GM23248 (cell line): ENCODE results near the gene FAM174C. TPM values are rescaled to one million over a fixed set of nuclear protein-coding genes. Genes with fewer than 3 reads are reported as not detected.
A peak's percentile ranks its signal among the peaks of the same experiment; 100 is the strongest.

ENCODE experiments used
- DNase-seq: peaks from one replicate; pipeline ENCODE4 v3.0.0-alpha.2; 2015
- H2AFZ ChIP-seq: fragments of 200-600 bp; sonication (generic); 2 replicates; pipeline ENCODE4 v1.6.1; 2016; ENCODE audit warnings: antibody characterized with exemption
- H3F3A ChIP-seq: fragments of 200-600 bp; sonication (generic); 2 replicates; pipeline ENCODE4 v1.6.1; 2016; ENCODE audit warnings: mild to moderate bottlenecking, antibody characterized with exemption, mixed run types; ENCODE audit not compliant: insufficient read depth
- H3K27ac ChIP-seq: fragments of 200-600 bp; sonication (generic); 2 replicates; pipeline ENCODE4 v1.5.1; 2016; ENCODE audit warnings: mild to moderate bottlenecking
- H3K27me3 ChIP-seq: fragments of 200-600 bp; sonication (generic); replicated peaks from 2 replicates; pipeline ENCODE4 v1.6.1; 2016; ENCODE audit warnings: mild to moderate bottlenecking; ENCODE audit not compliant: insufficient read depth
- H3K36me3 ChIP-seq: fragments of 200-600 bp; sonication (generic); 2 replicates; pipeline ENCODE4 v1.6.1; 2016; ENCODE audit warnings: low read depth, mild to moderate bottlenecking
- H3K4me1 ChIP-seq: fragments of 200-600 bp; sonication (generic); 2 replicates; pipeline ENCODE4 v1.6.1; 2016; ENCODE audit warnings: mild to moderate bottlenecking; ENCODE audit not compliant: insufficient read depth
- H3K4me2 ChIP-seq: fragments of 200-600 bp; sonication (generic); one replicate; pipeline ENCODE4 v1.6.1; 2016; ENCODE audit warnings: mild to moderate bottlenecking; ENCODE audit not compliant: unreplicated experiment
- H3K4me3 ChIP-seq: fragments of 200-600 bp; sonication (generic); 2 replicates; pipeline ENCODE4 v1.5.1; 2016; ENCODE audit warnings: mild to moderate bottlenecking
- H3K79me2 ChIP-seq: fragments of 200-600 bp; sonication (generic); 2 replicates; pipeline ENCODE4 v1.6.1; 2016; ENCODE audit warnings: mild to moderate bottlenecking; ENCODE audit not compliant: insufficient read depth
- H3K9ac ChIP-seq: fragments of 200-600 bp; sonication (generic); 2 replicates; pipeline ENCODE4 v1.6.1; 2016; ENCODE audit warnings: mild to moderate bottlenecking
- H3K9me2 ChIP-seq: fragments of 200-600 bp; sonication (generic); 2 replicates; pipeline ENCODE4 v1.6.1; 2016; ENCODE audit warnings: mixed run types, mild to moderate bottlenecking, moderate library complexity; ENCODE audit not compliant: insufficient read depth
- H3K9me3 ChIP-seq: fragments of 200-600 bp; sonication (generic); one replicate; pipeline ENCODE4 v1.6.1; 2017; ENCODE audit warnings: low read depth
- H4K20me1 ChIP-seq: fragments of 200-600 bp; sonication (generic); 2 replicates; pipeline ENCODE4 v1.6.0; 2016; ENCODE audit not compliant: insufficient read depth
- EZH2 ChIP-seq: fragments of 200-600 bp; sonication (generic); IDR thresholded peaks from 2 replicates; pipeline ENCODE4 v1.6.1; 2018; ENCODE audit warnings: antibody characterized with exemption, mild to moderate bottlenecking; ENCODE audit not compliant: insufficient read depth, poor library complexity, severe bottlenecking
- EZH2phosphoT487 ChIP-seq: fragments of 200-600 bp; sonication (generic); IDR thresholded peaks from 2 replicates; pipeline ENCODE4 v1.6.1; 2018; ENCODE audit warnings: antibody characterized with exemption, moderate library complexity, mild to moderate bottlenecking, low read depth; ENCODE audit not compliant: insufficient read depth
- WGBS, 2 experiments: methylation state at CpG; one replicate each; pipeline ENCODE4 v1.1.6; 2015 to 2017; ENCODE audit warnings: low lambda C conversion rate in 2 of 2, low coverage in 1 of 2; ENCODE audit errors: missing lambda C conversion rate in 2 of 2; 5-methylcytosine and 5-hydroxymethylcytosine counted together
- in situ Hi-C: fragments of 300-500 bp; cut with MboI; formaldehyde crosslinking; loops from 2 replicates; pipeline ENCODE4 v1.15.0; 2020
- polyA plus RNA-seq: library from polyadenylated mRNA; unstranded; fragments of >200 nt; fragmentation: Nextera tagmentation; extraction: Ambion mirVana; gene quantifications from 2 replicates; pipeline ENCODE4 v1.2.1, GENCODE V29; 2016
- total RNA-seq: library from RNA; depleted of rRNA; stranded (reverse); fragments of >200 nt; shearing (Covaris generic); gene quantifications from 2 replicates; pipeline ENCODE4 v1.2.3, GENCODE V29; 2014

The FAM174C gene
- total and polyA plus RNA-seq, 2 experiments from 2014 or later = 81.6 to 84.5 TPM

DNA sequence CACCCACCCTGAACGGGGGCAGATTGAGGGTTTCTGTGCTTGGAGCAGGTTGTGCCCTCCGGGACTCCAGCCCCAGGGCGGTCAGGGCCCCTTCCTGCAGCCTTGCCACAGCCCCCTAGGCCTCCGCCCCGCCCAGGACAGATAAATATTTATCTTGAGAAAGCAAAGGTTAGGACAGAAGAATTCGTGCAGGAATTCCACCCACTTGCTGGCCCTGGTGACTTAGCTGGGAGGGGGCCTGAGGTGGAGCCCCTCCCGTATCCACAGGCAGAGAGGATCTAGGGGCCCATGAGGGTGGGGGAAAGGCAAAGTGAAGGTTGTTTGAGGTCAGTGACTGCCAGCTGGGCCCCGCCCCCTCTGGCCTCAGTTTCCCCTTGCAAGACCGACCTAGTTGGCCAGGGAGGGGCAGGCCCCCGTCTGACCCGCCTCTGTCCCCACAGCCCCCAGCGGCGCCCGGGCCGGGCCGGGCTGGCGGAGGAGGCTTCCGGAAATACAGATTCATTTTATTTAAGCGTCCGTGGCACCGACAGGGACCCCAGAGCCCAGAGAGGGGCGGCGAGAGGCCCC lies 21.7 kb upstream of the FAM174C start:
- H3F3A ChIP-seq = peaks cover 33% of the 10 kb centered on the region
- peaks cover 43% of the 10 kb centered on the region for H3K36me3 ChIP-seq
- peaks cover 29% of the 10 kb centered on the region for H3K4me1 ChIP-seq
- no peaks in the 10 kb centered on the region for H3K9me3 ChIP-seq
- H3K4me3 ChIP-seq = peak overlapping the region; percentile 85
- WGBS, 2 experiments = 39% methylated on average over 15 to 23 of the region's 23 CpGs
- H2AFZ ChIP-seq = no peak overlapping the region
- TF ChIP-seq EZH2 (no peak), EZH2phosphoT487 (no peak)
- peak overlapping the region; percentile 99 for H3K9ac ChIP-seq
- H3K27ac ChIP-seq = peak overlapping the region; percentile 98
- H3K27me3 ChIP-seq = no peaks in the 10 kb centered on the region
- peak overlapping the region; percentile 87 for H3K4me2 ChIP-seq
- in situ Hi-C loops = no loop called here
- H3K79me2 ChIP-seq = peaks cover 72% of the 10 kb centered on the region
- DNase-seq = peak; percentile 85
- H3K9me2 ChIP-seq = no peaks in the 10 kb centered on the region
- no peaks in the 10 kb centered on the region for H4K20me1 ChIP-seq

DNA sequence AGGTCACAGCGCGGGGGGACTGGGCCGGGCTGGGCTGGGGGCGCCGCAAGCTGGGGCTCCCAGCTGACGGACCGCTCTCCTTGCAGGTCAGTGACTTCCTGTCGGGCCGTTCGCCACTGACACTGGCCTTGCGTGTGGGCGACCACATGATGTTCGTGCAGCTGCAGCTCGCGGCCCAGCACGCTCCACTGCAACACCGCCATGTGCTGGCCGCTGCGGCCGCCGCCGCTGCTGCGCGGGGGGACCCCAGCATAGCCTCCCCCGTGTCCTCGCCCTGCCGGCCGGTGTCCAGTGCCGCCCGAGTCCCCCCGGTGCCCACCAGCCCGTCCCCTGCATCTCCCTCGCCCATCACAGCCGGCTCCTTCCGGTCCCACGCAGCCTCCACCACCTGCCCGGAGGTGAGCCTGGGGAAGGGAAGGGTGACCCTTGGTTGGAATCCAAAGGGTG lies 21.2 kb upstream of the FAM174C start:
- Histone ChIP-seq H2AFZ (no peak overlapping the region), H3K27ac (peak overlapping the region; percentile 98), H3K9ac (peak overlapping the region; percentile 99), H3K36me3 (peaks cover 43% of the 10 kb centered on the region), H3F3A (peaks cover 38% of the 10 kb centered on the region), H3K79me2 (peaks cover 72% of the 10 kb centered on the region), H3K4me3 (peak overlapping the region; percentile 85), H3K4me1 (peaks cover 29% of the 10 kb centered on the region), H3K4me2 (peak overlapping the region; percentile 87), H3K9me2 (no peaks in the 10 kb centered on the region), H3K9me3 (no peaks in the 10 kb centered on the region), H3K27me3 (no peaks in the 10 kb centered on the region), H4K20me1 (no peaks in the 10 kb centered on the region)
- peak; percentile 43 for DNase-seq
- TF ChIP-seq EZH2 (no peak), EZH2phosphoT487 (no peak)
- in situ Hi-C loops = no loop called here
- WGBS, 2 experiments = 90% methylated on average over 37 of the region's 37 CpGs; no CpG with 5 or more reads in 1 of the 2 experiments

DNA sequence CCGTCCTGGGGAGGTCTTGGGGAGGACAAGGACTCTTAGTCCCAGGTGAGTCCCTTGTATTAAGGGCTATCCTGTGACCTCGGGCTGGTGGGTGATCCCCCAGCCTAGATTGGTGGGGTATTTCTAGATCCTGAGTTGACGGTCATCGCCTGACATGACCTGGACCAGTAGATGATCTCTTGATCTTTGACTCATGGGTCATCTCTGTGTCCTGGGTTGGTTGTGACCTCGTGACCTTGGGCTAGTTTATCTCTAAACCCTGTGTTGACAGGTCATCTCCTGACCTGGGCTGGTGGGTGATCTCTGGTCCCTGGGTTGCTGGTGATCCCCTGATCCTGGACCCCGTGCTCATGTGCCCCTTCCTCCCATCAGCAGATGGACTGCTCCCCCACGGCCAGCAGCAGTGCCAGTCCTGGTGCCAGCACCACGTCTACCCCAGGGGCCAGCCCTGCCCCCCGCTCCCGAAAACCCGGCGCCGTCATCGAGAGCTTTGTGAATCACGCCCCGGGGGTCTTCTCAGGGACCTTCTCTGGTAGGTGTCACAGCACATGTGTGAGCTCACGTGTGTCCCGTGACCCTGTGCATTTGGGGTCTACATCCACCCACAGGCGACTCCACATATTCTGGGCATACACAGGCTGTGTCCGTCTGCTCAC lies 20.7 kb upstream of the FAM174C start:
- H3K9ac ChIP-seq = peak overlapping the region; percentile 99
- peaks cover 42% of the 10 kb centered on the region for H3F3A ChIP-seq
- peak overlapping the region; percentile 98 for H3K27ac ChIP-seq
- DNase-seq = peak; percentile 13
- H3K27me3 ChIP-seq = no peaks in the 10 kb centered on the region
- H3K9me3 ChIP-seq = no peaks in the 10 kb centered on the region
- no peak overlapping the region for H2AFZ ChIP-seq
- H3K36me3 ChIP-seq = peaks cover 43% of the 10 kb centered on the region
- WGBS, 2 experiments = 86 to 88% methylated on average over 20 of the region's 20 CpGs
- peaks cover 72% of the 10 kb centered on the region for H3K79me2 ChIP-seq
- H3K4me3 ChIP-seq = no peak overlapping the region
- peaks cover 32% of the 10 kb centered on the region for H3K4me1 ChIP-seq
- in situ Hi-C loops = no loop called here
- TF ChIP-seq EZH2 = no peak
- TF ChIP-seq EZH2phosphoT487 = no peak
- no peaks in the 10 kb centered on the region for H4K20me1 ChIP-seq
- H3K9me2 ChIP-seq = no peaks in the 10 kb centered on the region
- H3K4me2 ChIP-seq = no peak overlapping the region

DNA sequence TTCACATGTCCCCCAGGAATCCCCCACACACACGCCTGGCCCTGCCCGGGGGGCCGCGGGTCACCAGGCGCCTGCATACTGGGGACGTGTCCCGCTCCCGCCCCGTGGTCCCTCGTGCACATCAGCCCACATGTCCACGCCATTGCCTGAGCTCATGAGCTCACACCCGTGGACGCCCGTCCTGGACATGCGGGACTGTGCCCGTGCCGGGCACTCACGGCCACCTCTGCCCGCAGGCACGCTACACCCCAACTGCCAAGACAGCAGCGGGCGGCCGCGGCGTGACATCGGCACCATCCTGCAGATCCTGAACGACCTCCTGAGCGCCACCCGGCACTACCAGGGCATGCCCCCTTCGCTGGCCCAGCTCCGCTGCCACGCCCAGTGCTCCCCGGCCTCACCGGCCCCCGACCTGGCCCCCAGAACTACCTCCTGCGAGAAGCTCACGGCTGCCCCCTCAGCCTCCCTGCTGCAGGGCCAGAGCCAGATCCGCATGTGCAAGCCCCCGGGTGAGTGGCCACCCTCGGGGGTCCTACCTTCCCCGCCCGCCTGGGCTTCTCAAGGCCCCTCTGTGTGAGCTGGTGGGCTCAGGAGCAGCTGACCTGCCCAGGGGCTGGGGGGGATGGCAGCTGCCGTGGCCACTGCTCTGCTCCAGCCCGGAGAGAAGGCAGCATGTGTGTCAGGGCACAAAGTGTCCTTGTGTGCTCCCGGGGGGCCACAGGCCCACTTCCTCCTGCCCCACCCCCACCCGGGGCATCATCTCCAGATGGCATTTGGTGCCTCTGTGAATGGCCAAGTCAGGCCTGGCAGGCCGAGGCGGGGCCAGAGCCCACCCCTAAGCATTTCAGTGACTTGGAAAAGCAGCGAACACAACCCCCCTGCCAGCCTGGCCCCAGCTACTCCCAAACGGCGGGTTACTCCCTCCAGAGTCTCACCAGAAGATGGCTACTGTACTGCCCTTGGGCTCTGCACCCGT lies 19.9 kb upstream of the FAM174C start:
- H3K9ac ChIP-seq = peak overlapping the region; percentile 99
- peak; percentile 31 for DNase-seq
- no peaks in the 10 kb centered on the region for H3K9me3 ChIP-seq
- no peak overlapping the region for H3K4me3 ChIP-seq
- no peaks in the 10 kb centered on the region for H4K20me1 ChIP-seq
- in situ Hi-C loops = no loop called here
- no peaks in the 10 kb centered on the region for H3K27me3 ChIP-seq
- H3F3A ChIP-seq = peaks cover 45% of the 10 kb centered on the region
- H3K36me3 ChIP-seq = peaks cover 40% of the 10 kb centered on the region
- no peaks in the 10 kb centered on the region for H3K9me2 ChIP-seq
- WGBS, 2 experiments = 86 to 88% methylated on average over 19 to 50 of the region's 52 CpGs
- peak overlapping the region; percentile 98 for H3K27ac ChIP-seq
- H3K4me2 ChIP-seq = no peak overlapping the region
- H3K79me2 ChIP-seq = peaks cover 69% of the 10 kb centered on the region
- H2AFZ ChIP-seq = no peak overlapping the region
- TF ChIP-seq EZH2 (no peak), EZH2phosphoT487 (no peak)
- H3K4me1 ChIP-seq = peaks cover 38% of the 10 kb centered on the region
